ENCODE measurements around the gene TMCC1.

TMCC1 gene

GRCh38 chr3:129692743-129693142 lies 200.8 kb downstream of the TMCC1 start:
- no peak for ATAC-seq
- TF ChIP-seq POU6F1 (CRISPR knock-in tag; IDR thresholded peaks at IDR 0.05; ENCODE audit: borderline replicate concordance, low read depth) (no peak), PPARA (CRISPR knock-in tag; IDR thresholded peaks at IDR 0.05; ENCODE audit: borderline replicate concordance) (no peak), ZNF70 (CRISPR knock-in tag; IDR thresholded peaks at IDR 0.05) (no peak), GLIS3 (CRISPR knock-in tag; IDR thresholded peaks at IDR 0.05) (no peak), ESRRG (CRISPR knock-in tag; IDR thresholded peaks at IDR 0.05) (no peak), ZC3H10 (CRISPR knock-in tag; IDR thresholded peaks at IDR 0.05) (no peak), ZNF565 (CRISPR knock-in tag; conservative IDR thresholded peaks at IDR 0.05; ENCODE audit: low read depth) (no peak), CSRNP3 (CRISPR knock-in tag; IDR thresholded peaks at IDR 0.05) (no peak), SNAI2 (CRISPR knock-in tag; IDR thresholded peaks at IDR 0.05) (no peak), BACH2 (CRISPR knock-in tag; IDR thresholded peaks at IDR 0.05; ENCODE audit: borderline replicate concordance) (no peak), ARNTL (CRISPR knock-in tag; IDR thresholded peaks at IDR 0.05; ENCODE audit: borderline replicate concordance, low read depth) (no peak), ZFP3 (CRISPR knock-in tag; IDR thresholded peaks at IDR 0.05) (no peak), ZNF8 (CRISPR knock-in tag; IDR thresholded peaks at IDR 0.05) (no peak), OSR1 (CRISPR knock-in tag; IDR thresholded peaks at IDR 0.05) (no peak)

GRCh38 chr3:129690963-129691362 lies 202.5 kb downstream of the TMCC1 start:
- TF ChIP-seq ZNF565 (CRISPR knock-in tag; conservative IDR thresholded peaks at IDR 0.05; ENCODE audit: low read depth) (no peak), ISL1 (CRISPR knock-in tag; IDR thresholded peaks at IDR 0.05) (peak; percentile 61), CSRNP3 (CRISPR knock-in tag; IDR thresholded peaks at IDR 0.05) (no peak), TSHZ2 (CRISPR knock-in tag; IDR thresholded peaks at IDR 0.05) (0 out of 2 replicates have a peak, but pooled peaks have one; percentile 59), TCF4 (CRISPR knock-in tag; IDR thresholded peaks at IDR 0.05; ENCODE audit: borderline replicate concordance) (no peak), ZFP3 (CRISPR knock-in tag; IDR thresholded peaks at IDR 0.05) (0 out of 2 replicates have a peak, but pooled peaks have one; percentile 23)
- ATAC-seq = no peak

GRCh38 chr3:129690406-129690805 lies 203.1 kb downstream of the TMCC1 start:
- peak; percentile 77 for ATAC-seq
- TF ChIP-seq ZNF70 (CRISPR knock-in tag; IDR thresholded peaks at IDR 0.05) (peak; percentile 34; the same call in 1 of the 2 replicates), TCF4 (CRISPR knock-in tag; IDR thresholded peaks at IDR 0.05; ENCODE audit: borderline replicate concordance) (no peak)

GRCh38 chr3:129689036-129689435 lies 204.5 kb downstream of the TMCC1 start:
- ATAC-seq = no peak
- TF ChIP-seq ZNF565 (CRISPR knock-in tag; conservative IDR thresholded peaks at IDR 0.05; ENCODE audit: low read depth) (no peak), ZC3H10 (CRISPR knock-in tag; IDR thresholded peaks at IDR 0.05) (no peak), ZFP30 (CRISPR knock-in tag; IDR thresholded peaks at IDR 0.05) (no peak), PPARA (CRISPR knock-in tag; IDR thresholded peaks at IDR 0.05; ENCODE audit: borderline replicate concordance) (no peak)

- TF ChIP-seq POU6F1 (CRISPR knock-in tag; IDR thresholded peaks at IDR 0.05; ENCODE audit: borderline replicate concordance, low read depth) (no peak), ZC3H10 (CRISPR knock-in tag; IDR thresholded peaks at IDR 0.05) (no peak), ZFP3 (CRISPR knock-in tag; IDR thresholded peaks at IDR 0.05) (no peak), PPARA (CRISPR knock-in tag; IDR thresholded peaks at IDR 0.05; ENCODE audit: borderline replicate concordance) (no peak), SNAI2 (CRISPR knock-in tag; IDR thresholded peaks at IDR 0.05) (no peak), CSDC2 (CRISPR knock-in tag; IDR thresholded peaks at IDR 0.05) (no peak), ZNF8 (CRISPR knock-in tag; IDR thresholded peaks at IDR 0.05) (no peak), ESRRG (CRISPR knock-in tag; IDR thresholded peaks at IDR 0.05) (no peak), OSR1 (CRISPR knock-in tag; IDR thresholded peaks at IDR 0.05) (no peak), RARB (CRISPR knock-in tag; IDR thresholded peaks at IDR 0.05) (no peak), GLIS3 (CRISPR knock-in tag; IDR thresholded peaks at IDR 0.05) (no peak), CSRNP3 (CRISPR knock-in tag; IDR thresholded peaks at IDR 0.05) (no peak), BACH2 (CRISPR knock-in tag; IDR thresholded peaks at IDR 0.05; ENCODE audit: borderline replicate concordance) (no peak)
- peak; percentile 84 for ATAC-seq
Observed at GRCh38 chr3:129688271-129688895, 205.1 kb downstream of the TMCC1 start.
